GM18507 (cell line): ENCODE data around the gene ELAVL3.
A peak's percentile ranks its signal among the peaks of the same experiment; 100 is the strongest.
"Not testable (repeated sequence)": the region's sequence is repeated elsewhere in the genome, so short reads cannot be mapped to it uniquely, and the experiment has no call there.

Source experiments
- DNase-seq: peaks from one replicate; pipeline ENCODE4 v3.0.0; 2011; ENCODE audit warnings: low read depth; ENCODE audit not compliant: insufficient read length; ENCODE audit errors: extremely low spot score
- FAIRE-seq: peaks from 2 replicates; lab custom pipeline; 2011; peaks lifted over from hg19 to GRCh38; lab: Jason Lieb, UNC

Gene ELAVL3

GRCh38 chr19:11464333-11465265 is 16.2 kb downstream of the ELAVL3 start:
- DNase-seq: no peak
- peak; percentile 77 for FAIRE-seq

- no peak for DNase-seq
- no peak for FAIRE-seq
Observed at GRCh38 chr19:11463391-11463790, 17.5 kb downstream of the ELAVL3 start.

- DNase-seq: no peak
- no peak for FAIRE-seq
Observed at GRCh38 chr19:11461453-11461852, 19.4 kb downstream of the ELAVL3 start.

GRCh38 chr19:11460207-11460606 is 20.6 kb downstream of the ELAVL3 start:
- FAIRE-seq (no peak), DNase-seq (no peak)

DNA sequence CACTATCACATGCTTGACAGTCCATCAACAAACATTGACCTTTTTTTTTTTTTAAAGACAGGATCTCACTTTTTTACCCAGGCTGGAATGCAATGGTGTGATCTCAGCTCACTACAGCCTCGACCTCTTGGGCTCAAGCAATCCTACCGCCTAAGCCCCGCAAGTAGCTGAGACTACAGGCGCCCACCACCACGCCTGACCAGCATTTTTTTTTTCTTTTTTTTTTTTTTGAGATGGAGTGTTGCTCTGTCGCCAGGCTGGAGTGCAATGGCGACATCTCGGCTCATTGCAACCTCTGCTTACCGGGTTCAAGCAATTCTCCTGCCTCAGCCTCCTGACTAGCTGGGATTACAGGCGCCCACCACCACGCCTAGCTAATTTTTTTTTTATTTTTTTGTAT is 21.9 kb downstream of the ELAVL3 start:
- FAIRE-seq: not testable (repeated sequence)

DNA sequence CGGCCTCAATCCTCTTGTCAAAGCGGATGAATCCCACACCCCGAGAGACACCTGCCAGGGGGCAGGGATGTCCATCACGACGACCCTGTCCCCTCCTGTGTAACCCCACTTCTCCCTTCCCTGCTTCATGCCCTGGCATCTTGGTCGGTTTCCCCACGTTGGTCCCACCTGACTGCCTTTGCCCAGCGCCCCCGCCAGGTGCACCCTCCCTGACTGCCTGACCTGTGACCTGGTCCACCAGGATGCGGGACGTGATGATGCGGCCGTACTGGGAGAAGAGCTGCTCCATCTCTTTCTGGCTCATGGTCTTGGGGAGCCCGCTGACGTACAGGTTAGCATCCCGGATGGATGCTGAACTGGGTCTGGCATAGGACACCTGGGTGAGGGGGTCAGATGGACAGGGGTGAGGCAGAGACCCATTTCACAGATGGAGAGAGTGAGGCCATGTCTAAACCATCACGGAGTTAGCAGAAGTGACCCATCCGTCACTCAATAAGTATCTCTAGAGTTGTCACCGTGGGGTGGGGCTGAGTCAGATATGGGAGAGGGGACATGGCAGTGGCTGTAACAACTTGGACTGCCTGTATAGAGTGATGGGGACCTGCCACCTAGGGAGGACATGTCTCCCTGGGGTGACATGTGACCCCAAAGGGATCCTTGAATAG is 22.5 kb downstream of the ELAVL3 start:
- no peak for DNase-seq
- FAIRE-seq: no peak

More for the DNA sequence above, 21.9 kb downstream of the ELAVL3 start:
- not testable (repeated sequence) for DNase-seq

GRCh38 chr19:11457831-11458230 is 23.0 kb downstream of the ELAVL3 start:
- FAIRE-seq (no peak), DNase-seq (no peak)

DNA sequence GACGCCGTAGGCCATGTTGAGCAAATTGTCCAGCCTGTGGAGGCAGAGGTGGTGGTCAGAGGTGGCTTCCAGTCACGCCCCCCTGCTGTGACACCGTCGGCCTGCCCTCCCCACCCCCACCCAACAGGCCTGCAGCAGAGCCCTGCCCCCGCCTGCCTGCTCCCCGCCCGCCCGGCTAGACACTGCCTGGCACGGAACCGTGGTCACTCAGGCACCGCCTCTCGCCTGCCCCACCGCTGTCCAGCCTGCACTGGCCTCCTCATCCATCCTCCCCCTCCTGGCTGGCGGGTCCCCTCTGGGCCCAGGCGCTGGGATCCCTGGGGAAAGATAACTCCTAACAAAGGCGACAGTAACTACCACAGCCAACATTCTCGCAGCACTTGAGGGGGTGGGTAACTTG is 23.7 kb downstream of the ELAVL3 start:
- DNase-seq (no peak), FAIRE-seq (no peak)

GRCh38 chr19:11456659-11457058 is 24.2 kb downstream of the ELAVL3 start:
- DNase-seq (no peak), FAIRE-seq (no peak)

DNA sequence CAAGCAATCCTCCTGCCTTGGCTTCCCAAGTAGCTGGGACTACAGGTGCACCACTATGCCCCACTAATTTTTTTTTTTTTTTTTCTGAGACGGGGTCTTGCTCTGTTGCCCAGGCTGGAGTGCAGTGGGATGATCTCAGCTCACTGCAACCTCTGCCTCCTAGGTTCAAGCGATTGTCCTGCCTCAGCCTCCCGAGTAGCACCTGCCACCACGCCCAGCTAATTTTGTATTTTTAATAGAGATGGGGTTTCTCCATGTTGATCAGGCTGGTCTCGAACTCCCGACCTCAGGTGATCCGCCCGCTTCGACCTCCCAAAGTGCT is 25.7 kb downstream of the ELAVL3 start:
- not testable (repeated sequence) for DNase-seq, FAIRE-seq

- FAIRE-seq: no peak
- DNase-seq: no peak
Observed at GRCh38 chr19:11453468-11454341, 27.1 kb downstream of the ELAVL3 start.

- DNase-seq (no peak), FAIRE-seq (no peak)
Observed at GRCh38 chr19:11452620-11453310, 28.1 kb downstream of the ELAVL3 start.

- peak; percentile 24 for FAIRE-seq
Observed at GRCh38 chr19:11451871-11452619, 28.8 kb downstream of the ELAVL3 start.

DNA sequence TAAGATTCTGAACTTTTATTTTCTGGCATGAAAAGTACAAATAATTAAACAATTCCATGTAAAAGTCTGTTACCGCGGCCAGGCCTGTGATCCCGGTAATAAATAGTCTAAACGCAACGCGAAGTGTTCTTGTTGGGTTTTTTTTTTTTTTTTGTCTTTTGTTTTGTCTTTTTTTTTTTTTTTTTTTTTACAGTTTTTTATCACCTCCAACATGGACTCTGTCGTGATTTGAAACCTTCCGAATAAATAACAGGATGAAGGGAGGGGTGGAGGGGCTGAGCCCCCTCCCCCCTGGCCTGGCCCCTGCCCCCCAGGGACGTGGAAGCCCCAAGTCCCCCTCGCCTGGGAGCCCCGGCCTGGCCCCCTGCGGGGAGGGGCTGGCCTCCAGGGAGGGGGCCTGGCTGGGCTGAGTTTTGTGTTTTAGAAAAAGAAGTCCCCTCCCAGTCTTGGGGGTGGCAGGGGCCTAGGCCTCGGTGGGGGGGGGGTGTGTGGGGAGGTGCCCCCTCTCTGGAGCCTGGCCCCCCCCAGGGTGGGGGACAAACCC is 29.4 kb downstream of the ELAVL3 start:
- no peak for DNase-seq
- no peak for FAIRE-seq

More at GRCh38 chr19:11451871-11452619, 28.8 kb downstream of the ELAVL3 start:
- no peak for DNase-seq

DNA sequence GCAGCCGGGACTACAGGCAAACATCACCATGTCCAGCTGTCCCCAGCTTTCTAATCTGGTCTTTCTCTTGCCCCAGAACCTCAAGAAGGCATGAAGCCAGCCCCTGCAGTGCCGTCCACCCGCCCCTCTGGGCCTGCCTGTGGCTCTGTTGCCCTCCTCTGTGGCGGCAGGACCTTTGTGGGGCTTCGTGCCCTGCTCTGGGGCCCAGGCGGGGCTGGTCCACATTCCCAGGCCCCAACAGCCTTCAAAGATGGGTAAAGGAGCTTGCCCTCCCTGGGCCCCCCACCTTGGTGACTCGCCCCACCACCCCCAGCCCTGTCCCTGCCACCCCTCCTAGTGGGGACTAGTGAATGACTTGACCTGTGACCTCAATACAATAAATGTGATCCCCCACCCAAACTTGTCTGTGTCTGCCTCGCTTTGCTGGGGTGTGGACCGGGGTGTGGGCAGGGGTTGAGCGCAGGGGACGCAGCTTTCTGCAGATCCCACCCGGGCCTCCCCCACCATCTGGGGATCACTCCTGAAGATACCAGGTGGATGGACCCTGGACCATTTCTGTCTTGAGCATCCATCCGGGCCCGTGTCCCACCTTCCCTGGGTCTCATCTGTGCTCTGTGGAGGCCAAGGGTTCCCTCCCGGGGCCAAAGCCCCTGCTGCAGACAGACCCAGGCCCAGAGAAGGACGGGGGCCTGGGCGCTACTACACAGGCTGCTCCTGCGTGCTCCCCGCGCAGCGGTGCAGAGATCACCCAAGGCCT is 30.1 kb downstream of the ELAVL3 start:
- no peak for DNase-seq
- FAIRE-seq: no peak

DNA sequence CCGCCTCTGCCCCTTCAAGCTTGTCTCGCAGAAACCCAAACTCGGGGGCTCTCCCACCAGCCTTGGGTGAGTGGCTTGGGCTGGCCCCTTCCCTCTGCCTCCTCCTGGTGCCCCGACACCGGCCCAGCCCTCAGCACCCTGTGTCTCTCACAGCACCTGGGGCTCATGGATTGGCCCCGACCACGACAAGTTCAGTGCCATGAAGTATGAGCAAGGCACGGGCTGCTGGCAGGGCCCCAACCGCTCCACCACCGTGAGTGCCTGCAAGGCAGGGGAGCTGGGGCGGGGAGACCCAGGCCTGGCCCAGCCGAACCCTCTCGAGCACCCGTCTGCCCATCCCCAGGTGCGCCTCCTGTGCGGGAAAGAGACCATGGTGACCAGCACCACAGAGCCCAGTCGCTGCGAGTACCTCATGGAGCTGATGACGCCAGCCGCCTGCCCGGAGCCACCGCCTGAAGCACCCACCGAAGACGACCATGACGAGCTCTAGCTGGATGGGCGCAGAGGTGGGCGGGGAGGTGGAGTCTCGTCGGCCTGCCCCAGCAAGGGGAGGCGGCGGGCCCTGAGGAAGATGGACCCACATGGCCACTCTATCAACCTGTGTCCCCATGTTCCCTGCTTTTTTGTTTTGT is 31.8 kb downstream of the ELAVL3 start:
- FAIRE-seq: no peak

DNA sequence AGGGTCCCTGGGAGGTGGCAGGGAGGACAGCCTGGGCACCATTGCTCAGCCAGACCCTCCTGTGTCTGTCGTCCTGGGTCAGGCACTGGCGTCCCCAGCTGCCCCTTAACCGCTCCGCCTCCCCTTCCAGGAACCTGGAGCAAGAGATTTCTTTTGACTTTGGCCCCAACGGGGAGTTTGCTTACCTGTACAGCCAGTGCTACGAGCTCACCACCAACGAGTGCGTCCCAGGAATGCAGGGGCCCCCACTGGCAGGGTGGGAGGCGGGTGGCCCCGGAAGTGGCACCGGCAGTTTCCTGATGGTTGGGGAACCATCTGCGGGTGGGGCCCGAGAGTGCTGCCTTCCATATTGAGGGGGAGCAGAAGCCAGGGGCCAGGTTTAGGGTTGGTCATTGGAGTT is 32.4 kb downstream of the ELAVL3 start:
- DNase-seq (no peak), FAIRE-seq (no peak)

More for the DNA sequence above, 31.8 kb downstream of the ELAVL3 start:
- no peak for DNase-seq
